Astrocyte (in vitro differentiated cells and primary cell): ENCODE results near the gene TRIP12.

Experiments used
- EZH2 ChIP-seq: IDR thresholded peaks from 2 replicates; pipeline ENCODE4 v1.6.1; 2012; ENCODE audit warnings: mild to moderate bottlenecking, low read length, inconsistent platforms; ENCODE audit not compliant: insufficient read depth
- TF ChIP-seq, protein P1 (sequence below): IDR thresholded peaks from 2 replicates; pipeline ENCODE4 v1.5.1; 2011; ENCODE audit warnings: low read depth, mild to moderate bottlenecking, inconsistent platforms, low read length, moderate library complexity; ENCODE audit not compliant: insufficient read depth

DNA sequence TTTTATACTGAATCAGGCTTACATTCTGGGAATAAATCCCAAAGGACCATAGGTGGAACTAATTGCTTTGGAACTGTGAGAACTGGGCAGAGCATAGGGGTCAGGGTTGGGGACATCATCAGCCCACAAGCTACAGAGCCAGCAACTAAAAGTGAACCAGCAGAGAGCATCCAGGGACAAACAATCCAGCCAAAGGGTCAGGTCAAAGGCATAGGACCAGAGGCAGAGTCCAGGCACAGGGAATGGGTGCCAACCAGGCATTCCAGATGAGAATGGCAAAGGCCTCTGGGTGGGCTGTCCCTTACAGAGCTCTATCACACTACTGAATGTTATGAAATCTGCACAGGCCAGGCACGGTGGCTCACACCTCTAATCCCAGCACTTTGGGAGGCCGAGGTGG lies 195.2 kb downstream of the TRIP12 start:
- TF ChIP-seq, protein P1, sequence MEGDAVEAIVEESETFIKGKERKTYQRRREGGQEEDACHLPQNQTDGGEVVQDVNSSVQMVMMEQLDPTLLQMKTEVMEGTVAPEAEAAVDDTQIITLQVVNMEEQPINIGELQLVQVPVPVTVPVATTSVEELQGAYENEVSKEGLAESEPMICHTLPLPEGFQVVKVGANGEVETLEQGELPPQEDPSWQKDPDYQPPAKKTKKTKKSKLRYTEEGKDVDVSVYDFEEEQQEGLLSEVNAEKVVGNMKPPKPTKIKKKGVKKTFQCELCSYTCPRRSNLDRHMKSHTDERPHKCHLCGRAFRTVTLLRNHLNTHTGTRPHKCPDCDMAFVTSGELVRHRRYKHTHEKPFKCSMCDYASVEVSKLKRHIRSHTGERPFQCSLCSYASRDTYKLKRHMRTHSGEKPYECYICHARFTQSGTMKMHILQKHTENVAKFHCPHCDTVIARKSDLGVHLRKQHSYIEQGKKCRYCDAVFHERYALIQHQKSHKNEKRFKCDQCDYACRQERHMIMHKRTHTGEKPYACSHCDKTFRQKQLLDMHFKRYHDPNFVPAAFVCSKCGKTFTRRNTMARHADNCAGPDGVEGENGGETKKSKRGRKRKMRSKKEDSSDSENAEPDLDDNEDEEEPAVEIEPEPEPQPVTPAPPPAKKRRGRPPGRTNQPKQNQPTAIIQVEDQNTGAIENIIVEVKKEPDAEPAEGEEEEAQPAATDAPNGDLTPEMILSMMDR, result no peak
- TF ChIP-seq EZH2, result no peak
